ENCODE results near the gene DPYSL5. TPM values are rescaled to one million over a fixed set of nuclear protein-coding genes. Genes with fewer than 3 reads are reported as not detected.

Gene DPYSL5
- total and polyA plus RNA-seq, 12 donors = 0.01 to 0.12 TPM; not detected in 10

- H3K4me1 ChIP-seq = peaks cover 0 to 16% (median 0%) of the 10 kb centered on the region in 9 donors
- no peaks in the 10 kb centered on the region for H3K9me3 ChIP-seq
- TF ChIP-seq CTCF (IDR thresholded peaks at IDR 0.05) = no peak
- peaks cover 0 to 80% (median 49%) of the 10 kb centered on the region in 7 donors for H3K27me3 ChIP-seq
- ATAC-seq = no peak
- no peak overlapping the region for H3K4me3 ChIP-seq
- 60 to 68% methylated on average over 3 of the region's 3 CpGs for WGBS, 2 donors
- no peaks in the 10 kb centered on the region for H3K36me3 ChIP-seq
- no peak overlapping the region for H3K27ac ChIP-seq
- no peak for DNase-seq
- intact Hi-C loops (cut with DNase I) = loop anchor here in 2 of 10 donors (10.0 kb wide), 2 partner anchors 237 to 307 kb away; partner anchors contain the start of gene SLC30A3 (in 1 of the 2)
Measured at GRCh38 chr2:26957534-26957933, 109.6 kb downstream of the DPYSL5 start.

- TF ChIP-seq CTCF (IDR thresholded peaks at IDR 0.05) = no peak
- Histone ChIP-seq H3K4me1 (peaks cover 0 to 16% (median 0%) of the 10 kb centered on the region in 9 donors), H3K4me3 (no peak overlapping the region), H3K9me3 (no peaks in the 10 kb centered on the region), H3K36me3 (no peaks in the 10 kb centered on the region), H3K27ac (no peak overlapping the region), H3K27me3 (peaks cover 0 to 69% (median 43%) of the 10 kb centered on the region in 7 donors)
- 77 to 78% methylated on average over 2 of the region's 2 CpGs for WGBS, 2 donors
- ATAC-seq (peak in 1 of 8 donors; percentile 36), DNase-seq (no peak)
- intact Hi-C loops (cut with DNase I) = loop anchor here in 2 of 10 donors (10.0 kb wide), 2 partner anchors 235 to 305 kb away; partner anchors contain the start of gene SLC30A3 (in 1 of the 2)
Measured at GRCh38 chr2:26959331-26959730, 111.4 kb downstream of the DPYSL5 start.

GRCh38 chr2:26964446-26965130, 116.7 kb downstream of the DPYSL5 start:
- peaks cover 0 to 10% (median 0%) of the 10 kb centered on the region in 9 donors for H3K4me1 ChIP-seq
- no peak for ATAC-seq
- H3K9me3 ChIP-seq = no peaks in the 10 kb centered on the region
- no peak for DNase-seq
- intact Hi-C loops (cut with DNase I) = loop anchor here in 9 of 10 donors (5.0 to 10.0 kb wide), 8 partner anchors 53 to 320 kb away; partner anchors contain the start of genes KHK (in 7 of the 9) and TRIM54 (in 3 of the 9)
- no peak for TF ChIP-seq CTCF (IDR thresholded peaks at IDR 0.05)
- H3K36me3 ChIP-seq = no peaks in the 10 kb centered on the region
- no peak overlapping the region for H3K4me3 ChIP-seq
- WGBS, 2 donors = 62 to 68% methylated on average over 3 of the region's 3 CpGs
- H3K27ac ChIP-seq = no peak overlapping the region
- H3K27me3 ChIP-seq = peaks cover 0 to 21% (median 0%) of the 10 kb centered on the region in 7 donors

GRCh38 chr2:26968001-26968400, 120.1 kb downstream of the DPYSL5 start:
- ATAC-seq (no peak), DNase-seq (no peak)
- 76% methylated on average over 3 of the region's 3 CpGs for WGBS, 2 donors
- H3K27ac ChIP-seq = no peak overlapping the region
- intact Hi-C loops (cut with DNase I) = loop anchor here in 5 of 10 donors (2.0 to 10.0 kb wide), 4 partner anchors 49 to 317 kb away; partner anchors contain the start of genes KHK (in 3 of the 5) and TRIM54 (in 2 of the 5)
- H3K4me3 ChIP-seq = no peak overlapping the region
- H3K36me3 ChIP-seq = no peaks in the 10 kb centered on the region
- H3K9me3 ChIP-seq = no peaks in the 10 kb centered on the region
- H3K4me1 ChIP-seq = peaks cover 3 to 28% (median 24%) of the 10 kb centered on the region in 9 donors
- TF ChIP-seq CTCF (IDR thresholded peaks at IDR 0.05) = no peak
- H3K27me3 ChIP-seq = peaks cover 0 to 8% (median 0%) of the 10 kb centered on the region in 7 donors
